Stimulated activated CD8-positive, alpha-beta memory T cell treated with anti-CD3 and anti-CD28 coated beads, Interleukin-12 subunit alpha, Interleukin-12 subunit beta, amount 100 ng/mL, for 1 hour (primary cell): Measurements from ENCODE around the gene RBBP8.

Experiments used
- DNase-seq: peaks from one replicate; pipeline ENCODE4 v3.0.0-alpha.2; 2020; ENCODE audit warnings: low read depth

Gene RBBP8

DNA sequence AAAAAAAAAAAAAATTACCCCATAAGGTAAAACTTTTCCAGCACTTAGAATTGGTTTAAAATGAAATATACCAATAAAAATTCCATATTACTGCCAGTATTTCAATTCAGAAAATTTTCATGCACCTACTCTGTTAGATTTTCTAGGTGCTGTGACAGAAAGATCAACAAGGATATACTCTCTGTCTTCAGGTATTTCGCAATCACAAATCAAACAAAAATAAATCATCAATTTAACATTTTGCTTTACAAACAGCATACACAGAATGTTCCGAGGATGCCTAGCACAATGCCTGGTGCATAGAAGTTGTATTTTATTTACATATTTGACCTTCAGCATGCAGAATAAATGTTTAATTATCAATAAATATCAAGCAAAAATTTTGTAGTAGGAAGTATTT is 66.5 kb downstream of the RBBP8 start:
- no peak for DNase-seq

DNA sequence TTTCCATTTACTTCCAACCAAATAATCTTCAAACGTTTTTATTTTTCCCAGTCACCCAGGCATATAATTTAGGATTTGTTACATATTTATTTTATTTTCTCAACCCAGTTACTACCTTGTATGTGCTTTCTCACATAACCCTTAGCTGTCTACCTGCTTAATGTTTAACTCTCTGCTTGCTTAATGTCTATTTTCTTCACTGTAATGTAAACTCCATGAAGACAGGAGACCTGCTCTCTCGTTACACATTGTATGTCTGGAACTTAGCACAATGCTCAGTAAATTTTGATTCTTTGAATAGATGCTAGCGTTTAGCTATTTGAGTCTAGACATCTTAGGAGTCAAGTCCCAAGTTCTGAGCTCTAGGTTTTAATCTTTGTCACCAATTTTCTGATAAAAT is 70.2 kb downstream of the RBBP8 start:
- no peak for DNase-seq

DNA sequence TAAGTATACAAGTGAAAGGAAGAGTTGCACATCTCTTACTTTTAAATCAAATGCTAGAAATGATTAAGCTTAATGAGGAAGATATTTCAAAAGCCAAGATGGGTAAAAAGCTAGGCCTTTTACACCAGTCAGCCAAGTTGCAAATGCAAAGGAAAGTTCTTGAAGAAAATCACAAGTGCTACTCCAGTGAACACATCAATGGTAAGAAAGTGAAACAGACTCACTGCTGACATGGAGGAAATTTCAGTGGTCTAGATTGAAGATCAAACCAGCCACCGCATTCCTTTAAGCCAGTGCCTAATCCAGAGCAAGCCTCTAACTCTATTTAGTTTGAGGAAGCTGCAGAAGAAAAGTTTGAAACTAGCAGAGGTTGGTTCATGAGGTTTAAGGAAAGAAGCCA is 79.1 kb downstream of the RBBP8 start:
- no peak for DNase-seq

DNA sequence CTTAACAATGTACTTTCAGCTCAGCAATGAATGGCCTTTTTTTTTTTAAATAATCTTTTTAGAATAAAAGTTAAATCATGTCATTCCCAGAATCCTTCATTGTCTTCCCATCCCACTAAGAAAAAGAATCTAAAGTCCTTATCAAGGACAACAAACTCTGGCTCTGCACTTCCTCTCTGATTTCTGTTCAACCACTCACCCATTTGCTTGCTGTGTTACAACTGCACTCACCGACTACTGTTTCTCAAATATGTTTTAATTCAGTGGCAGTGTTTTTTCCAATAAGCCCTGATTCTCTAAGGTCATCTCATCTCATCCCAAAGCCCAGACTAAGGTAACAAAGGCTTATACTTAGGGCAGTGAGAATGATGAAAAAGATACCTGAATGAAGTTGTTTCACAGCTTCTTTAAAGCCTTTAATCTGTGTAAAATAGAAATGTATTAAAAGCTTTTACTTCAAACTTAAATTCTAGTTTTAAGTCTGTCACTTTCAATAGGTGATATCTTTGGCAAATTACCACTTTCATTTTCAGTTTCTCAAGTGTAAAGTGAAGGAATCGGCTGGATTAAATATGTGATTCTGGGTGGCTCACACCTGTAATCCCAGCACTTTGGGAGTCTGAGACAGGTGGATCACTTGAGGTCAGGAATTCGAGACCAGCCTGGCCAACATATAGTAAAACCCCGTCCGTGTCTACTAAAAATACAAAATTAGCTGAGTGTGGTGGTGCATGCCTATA is 87.6 kb downstream of the RBBP8 start:
- DNase-seq, result no peak

DNA sequence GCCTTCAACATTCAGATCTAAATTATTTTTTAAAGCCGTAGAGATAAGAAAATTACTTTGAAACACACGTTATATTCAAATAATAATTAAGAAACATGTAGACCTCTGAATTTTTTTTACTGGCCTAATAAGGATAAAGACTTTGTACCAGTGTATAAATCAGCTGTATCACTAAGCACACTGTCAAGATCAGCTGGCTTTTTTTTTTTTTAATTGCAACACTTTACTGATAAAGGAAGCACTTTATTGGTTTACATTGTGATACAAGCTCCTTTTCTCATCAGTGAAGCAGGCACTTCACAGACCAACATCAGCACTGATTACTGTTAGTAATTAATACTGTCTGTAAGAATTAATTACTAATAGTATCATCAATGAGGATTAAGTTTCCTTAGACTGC is 88.5 kb downstream of the RBBP8 start:
- no peak for DNase-seq

DNA sequence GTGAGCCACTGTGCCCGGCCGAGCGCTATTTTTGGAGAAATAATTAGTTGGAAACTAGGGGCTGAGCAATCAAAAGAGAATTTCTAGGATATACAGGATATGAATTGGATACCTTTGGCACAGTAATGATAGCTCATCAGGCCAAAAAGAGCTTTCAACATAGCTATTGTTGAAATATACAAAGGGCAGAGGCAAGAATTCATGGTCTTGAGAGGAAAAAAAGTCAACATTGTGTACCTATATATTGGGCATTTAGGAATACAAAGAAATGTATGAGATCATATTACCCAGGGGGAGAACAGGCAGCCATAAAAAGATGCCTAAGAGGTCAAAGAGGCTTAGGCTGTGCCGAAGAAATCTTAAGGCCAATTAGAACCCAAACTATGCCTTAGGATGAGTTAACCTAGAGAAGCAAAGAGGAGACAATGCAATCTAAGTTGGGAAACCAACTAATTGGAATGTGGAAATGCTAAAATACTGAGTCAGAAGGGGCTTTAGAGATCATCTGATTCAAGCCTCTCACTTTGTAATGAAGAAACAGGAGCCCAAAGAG is 99.0 kb downstream of the RBBP8 start:
- DNase-seq, result no peak

DNA sequence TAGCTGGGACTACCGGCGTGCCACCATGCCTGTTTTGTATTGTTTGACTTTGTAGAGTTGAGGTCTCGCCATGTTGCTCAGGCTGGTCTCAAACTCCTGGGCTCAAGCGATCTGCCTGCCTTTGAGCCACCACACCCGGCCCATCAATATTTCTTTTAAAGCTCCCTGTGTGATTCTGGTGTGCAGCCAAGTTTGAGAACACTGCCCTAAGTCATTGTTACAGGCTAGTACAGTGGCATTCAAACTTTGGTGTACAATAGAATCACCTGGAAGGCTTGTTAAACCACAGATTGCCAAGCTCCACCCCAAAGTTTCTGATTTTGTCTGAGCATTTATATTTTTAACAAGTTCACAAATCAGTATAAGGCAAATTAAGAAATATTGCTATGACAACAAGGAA is 99.9 kb downstream of the RBBP8 start:
- DNase-seq, result no peak

DNA sequence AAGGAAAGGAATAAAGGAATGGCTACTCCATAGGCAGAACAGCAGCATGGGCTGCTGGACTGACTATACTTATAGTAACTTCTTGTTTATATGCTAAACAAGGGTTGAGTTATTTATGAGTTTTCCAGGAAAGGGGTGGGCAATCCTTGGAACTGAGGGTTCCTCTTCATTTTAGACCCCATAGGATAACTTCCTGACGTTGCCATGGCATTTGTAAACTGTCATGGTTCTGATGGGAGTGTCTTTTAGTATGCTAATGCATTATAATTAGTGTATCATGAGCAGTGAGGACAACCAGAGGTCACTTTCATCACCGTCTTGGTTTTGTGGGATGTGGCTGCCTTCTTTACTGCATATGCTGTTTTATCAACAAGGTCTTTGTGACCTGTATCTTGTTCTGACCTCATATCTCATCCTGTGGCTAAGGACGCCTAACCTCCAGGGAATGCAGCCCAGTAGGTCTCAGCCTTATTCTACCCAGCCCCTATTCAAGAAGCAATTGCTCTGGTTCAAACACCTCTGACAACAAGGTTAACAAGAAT is 103.6 kb downstream of the RBBP8 start:
- no peak for DNase-seq

DNA sequence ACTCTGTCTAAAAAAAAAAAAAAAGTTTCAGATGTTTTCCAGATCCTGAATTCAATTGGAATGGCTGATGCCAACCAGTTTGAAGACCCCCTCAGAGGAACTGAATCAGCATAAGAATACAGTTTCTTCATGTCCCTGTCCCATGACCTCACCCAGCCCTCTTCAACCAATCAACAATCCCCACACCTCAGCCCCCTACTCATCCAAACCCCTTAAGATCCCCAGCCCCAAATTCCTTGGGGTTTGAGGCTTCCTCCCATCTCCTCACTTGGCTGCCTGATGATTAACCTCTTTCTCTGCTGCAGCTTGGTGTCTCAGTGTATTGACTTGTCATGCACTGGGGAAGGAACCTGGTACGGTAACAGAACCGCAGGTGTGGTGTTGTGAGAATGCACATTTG is 104.5 kb downstream of the RBBP8 start:
- no peak for DNase-seq

DNA sequence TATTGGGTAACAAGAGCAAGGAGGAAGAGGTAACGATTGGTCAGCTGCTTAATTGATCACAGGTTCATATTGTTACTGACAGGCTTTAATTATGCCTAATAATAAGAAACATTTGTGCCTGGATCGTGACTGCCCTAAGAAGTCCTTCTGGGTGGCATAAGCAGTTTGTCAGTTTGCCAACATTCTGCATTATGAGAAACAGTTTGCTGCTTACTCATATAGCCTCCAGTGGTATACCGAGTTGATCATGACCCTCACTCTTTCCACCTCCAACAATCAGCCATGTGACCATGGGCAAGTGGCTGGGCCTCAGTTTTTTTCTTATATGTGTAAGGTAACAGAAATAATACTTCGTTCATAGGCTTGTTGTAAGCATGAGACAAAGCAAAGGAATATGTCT is 105.6 kb downstream of the RBBP8 start:
- no peak for DNase-seq

DNA sequence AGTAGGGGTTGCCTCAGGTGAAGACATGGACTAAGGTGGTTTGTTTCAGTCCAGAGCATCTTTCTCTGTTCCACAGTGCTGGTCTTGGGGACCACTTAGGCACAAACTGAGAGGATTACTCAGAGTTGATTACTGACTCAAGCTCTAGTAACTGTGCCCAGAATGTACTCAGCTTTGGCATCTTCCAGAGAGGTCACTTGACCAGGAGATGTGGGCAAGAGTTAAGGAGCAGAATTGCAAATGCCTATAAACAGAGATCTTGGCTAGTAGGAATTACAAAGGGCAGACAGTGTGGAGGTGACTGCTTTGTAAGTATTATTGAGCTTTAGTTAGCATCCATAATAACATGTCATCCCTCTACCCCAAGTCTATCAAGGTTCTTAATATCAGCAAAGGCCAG is 109.0 kb downstream of the RBBP8 start:
- no peak for DNase-seq

DNA sequence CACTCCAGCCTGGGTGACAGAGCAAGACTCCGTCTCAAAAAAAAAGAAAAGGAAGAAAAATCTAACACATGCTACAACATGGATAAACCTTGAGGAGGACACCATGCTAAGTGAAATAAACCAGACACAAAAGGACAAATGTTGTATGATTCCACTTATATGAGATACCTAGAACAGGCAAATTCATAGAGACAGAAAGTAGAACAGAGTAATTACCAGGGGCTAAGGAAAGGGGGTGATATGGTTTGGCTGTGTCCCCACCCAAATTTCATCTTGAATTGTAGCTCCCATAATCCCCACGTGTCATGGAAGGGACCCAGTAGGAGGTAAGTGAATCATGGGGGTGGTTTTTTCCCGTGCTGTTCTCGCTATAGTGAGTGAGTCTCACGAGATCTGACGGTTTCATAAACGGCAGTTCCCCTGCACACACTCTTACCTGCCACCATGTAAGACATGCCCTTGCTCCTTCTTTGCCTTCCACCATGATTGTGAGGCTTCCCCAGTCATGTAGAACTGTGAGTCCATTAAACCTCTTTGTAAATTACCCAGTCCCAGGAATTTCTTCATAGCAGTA is 110.8 kb downstream of the RBBP8 start:
- DNase-seq, result no peak

DNA sequence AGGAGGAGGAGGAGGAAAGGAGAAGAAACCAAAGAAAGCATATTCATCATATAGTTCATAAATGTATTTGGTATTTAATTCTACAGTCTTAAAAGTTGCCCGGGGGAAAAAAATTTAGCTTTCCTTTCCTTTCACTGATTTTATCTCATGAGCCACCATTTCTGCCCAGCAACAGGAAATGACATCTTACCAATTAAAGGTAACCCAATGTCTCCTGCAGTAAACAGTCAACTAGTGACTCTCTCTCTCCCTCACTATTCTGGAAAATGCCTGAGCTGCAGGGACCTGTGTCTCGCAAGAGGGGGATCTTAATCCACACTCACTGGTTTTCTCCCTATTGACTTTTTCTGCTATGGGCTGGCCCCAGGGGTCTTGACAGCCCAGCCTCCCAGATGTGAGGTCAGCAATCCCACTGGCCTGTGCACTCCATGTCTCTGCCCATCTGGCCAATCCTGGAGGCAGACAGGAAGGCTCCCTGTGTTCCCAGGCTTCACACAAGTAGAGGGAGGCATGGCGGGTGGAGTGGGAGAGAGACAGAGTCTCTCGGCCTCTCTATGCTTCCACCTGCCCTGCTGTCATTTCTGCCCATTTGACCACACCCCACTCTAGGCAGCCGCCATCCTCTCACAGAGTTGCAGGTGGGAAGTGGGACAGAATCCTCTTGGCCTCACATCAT is 116.7 kb downstream of the RBBP8 start:
- DNase-seq, result no peak

DNA sequence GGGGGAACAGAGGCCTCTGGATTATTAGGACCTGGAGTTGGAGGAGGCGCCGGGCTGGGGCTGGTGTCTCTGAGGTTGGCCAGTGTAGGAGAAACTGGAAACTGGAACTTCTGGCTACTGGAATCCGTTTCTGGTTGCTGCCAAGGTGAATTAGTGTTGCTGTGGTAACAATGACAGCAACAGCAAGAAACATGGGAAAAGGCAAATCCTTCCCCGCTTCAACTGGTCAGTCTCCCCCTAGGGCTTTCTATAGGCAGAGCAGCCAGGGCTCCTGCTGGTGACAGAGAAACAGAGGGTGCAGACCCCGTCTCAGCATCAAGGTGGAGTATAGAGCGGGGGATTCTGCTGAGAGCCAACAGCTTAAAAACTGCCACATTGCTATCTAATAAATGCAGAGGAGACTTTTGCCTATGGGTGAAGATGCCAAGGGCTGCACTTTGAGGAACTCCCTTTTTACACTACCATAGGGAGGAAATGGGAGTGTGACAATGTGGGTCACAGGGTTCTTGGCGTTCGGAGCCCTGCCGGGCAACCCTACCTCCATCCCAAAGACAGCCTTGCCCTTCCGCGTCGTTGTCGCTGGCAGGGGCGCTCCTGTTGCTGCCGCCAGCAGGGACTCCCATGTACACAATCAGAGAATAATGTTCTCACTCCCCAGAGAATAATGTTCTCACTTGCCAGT is 120.8 kb downstream of the RBBP8 start:
- DNase-seq, result no peak

DNA sequence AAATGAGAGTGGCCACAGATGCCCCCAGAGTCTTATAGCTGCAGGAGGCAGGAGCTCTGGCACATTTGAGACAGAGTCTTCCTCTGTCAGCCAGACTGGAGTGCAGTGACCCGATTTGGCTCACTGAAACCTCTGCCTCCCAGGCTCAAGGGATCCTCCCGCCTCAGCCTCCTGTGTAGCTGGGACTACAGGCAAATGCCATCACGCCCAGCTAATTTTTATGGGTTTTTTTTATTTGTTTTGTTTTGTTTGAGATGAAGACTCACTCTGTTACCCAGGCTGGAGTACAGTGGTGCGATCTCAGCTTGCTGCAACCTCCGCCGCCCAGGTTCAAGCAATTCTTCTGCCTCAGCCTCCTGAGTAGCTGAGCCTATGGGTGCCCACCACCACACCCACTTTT is 121.4 kb downstream of the RBBP8 start:
- DNase-seq, result no peak

DNA sequence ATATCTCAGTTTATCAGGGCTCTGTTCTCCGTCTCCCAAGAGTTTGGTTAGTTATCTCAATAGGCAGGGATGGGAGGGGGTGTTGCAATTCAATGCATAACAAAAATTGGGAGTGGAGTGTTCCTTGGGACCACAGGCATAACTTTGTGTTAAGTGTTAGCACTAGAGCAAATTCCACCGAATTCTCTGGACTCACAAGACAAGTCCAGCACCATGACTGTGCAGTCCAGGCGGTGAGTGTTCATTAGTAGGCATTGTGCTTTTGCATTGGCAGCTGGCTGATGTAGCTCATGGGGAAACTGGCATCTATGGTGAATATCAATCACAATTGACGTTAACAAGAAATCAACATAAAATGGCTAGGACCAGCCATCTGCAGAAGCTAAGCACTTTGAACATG is 123.2 kb downstream of the RBBP8 start:
- DNase-seq, result no peak

DNA sequence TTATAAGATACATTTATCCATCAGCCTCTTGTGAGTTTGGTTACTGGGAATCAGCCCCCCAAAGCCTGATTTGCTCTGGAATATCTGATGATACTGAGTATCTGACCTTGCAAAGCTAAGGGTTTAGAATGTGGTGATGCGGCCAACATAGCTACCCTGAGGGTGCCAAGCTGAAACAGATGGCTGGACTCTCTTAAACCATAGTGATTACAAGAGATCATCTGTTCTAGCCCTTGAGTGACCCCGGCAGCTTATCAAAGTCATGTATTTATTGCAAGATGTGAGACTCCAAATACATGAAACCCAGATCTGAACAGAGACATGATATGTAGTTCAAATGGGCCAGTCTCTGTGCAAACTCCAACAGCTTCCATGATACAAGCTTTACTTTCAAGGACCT is 124.0 kb downstream of the RBBP8 start:
- no peak for DNase-seq

DNA sequence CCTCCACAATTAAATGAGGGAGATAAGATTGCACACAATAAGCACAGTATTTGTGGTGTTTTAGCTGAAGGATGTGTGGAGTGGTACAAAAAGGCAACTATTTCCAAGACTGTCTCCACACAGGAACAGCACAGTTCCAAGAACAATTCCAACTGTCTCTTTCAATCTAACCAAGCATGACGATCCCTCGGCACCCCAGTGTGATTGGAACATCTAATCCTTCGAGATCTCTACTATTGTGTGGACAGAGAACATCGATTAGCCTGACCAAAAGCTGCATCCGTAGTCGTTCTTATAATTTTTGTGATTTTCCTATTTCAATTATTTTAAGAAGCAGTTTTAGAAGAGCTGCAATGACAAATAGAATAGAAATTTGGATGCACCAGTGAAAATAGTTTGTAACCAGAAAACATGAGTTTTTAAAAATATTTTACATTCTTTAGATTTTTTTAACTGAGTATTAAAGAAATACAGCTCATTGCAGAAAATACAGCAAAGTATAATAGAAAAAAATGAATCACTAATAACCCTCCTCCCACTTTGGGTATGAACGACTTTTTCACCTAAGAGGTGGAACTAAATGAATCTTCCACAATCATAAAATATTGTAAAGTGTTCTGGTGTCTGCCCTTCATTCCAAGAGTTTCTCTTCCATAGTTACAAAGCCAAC is 125.8 kb downstream of the RBBP8 start:
- no peak for DNase-seq

DNA sequence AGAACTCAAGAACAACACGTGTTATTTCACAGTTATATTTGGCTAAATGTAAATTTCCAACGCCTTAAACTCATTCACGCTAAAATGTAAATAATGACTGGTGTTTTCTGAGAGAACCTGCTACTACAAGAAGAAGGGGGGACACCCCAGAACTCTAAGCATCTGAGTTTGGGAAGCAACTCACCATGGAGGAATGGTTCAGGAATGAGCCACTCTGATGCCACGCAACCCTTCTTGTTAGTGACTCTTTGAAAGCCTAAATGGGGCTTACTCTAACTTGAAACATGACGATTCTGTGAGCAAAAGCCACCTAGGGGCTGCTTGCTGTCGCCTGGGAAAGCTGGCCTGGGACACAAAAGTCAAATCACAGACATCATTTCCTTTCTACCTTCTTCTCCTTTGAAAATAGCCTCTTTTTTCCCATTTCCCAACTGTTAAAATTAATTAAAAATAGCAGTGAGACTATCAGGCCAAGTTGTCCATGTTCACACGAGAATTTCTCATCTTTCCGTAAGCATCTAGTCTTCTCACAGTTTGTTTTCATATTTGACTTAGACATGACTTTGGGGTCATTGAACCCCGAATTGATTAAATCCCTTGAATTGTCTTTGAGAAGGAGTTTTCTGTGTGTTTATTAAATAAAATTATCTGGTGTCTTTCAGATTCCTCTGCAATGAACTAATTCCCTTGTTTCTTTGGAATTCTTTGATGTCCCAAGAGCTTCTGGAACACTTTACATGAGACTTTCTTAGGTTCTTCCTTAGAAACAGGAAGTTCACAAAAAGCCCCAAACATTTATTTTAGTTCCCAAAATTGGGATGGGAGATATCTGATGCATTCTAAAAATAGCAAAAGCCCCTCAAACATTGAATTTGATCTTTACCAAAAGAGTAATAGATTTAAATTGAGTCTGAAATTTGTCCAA is 126.7 kb downstream of the RBBP8 start:
- DNase-seq, result no peak

DNA sequence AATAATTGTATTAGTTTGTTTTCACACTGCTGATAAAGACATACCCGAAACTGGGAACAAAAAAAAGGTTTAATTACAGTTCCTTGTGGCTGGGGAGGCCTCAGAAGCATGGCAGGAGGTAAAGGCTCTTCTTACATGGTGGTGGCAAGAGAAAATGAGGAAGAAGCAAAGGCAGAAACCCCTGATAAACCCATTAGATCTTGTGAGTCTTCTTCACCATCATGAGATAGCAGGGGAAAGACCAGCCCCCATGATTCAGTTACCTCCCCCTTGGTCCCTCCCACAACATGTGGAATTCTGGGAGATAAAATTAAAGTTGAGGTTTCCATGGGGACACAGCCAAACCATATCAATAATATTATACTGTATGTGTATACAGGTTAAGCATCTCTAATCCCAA is 128.9 kb downstream of the RBBP8 start:
- DNase-seq, result no peak

DNA sequence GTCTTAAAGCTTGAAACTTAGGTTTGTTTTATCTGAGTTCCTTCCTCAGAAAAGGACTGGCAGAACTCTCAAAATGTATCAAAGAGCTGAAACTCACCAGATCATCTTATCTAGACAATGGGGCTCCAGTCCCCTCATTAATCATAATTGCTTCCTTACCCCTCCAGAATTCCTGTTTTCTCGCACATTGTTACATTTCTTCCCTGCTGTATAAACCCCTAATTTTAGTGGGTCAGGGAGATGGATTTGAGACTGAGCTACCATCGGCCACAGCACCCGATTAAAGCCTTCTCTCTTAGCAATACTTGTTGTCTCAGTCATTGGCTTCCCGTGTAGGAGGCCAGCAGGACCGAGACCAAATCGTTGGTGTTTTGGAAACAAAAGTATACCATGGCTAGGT is 130.4 kb downstream of the RBBP8 start:
- no peak for DNase-seq
